OCI-LY3 (cell line): ENCODE data around the gene SRXN1.

Experiments used
- CTCF ChIP-seq: fragments of 200-600, 300-600 bp; sonication (generic); IDR thresholded peaks from 2 replicates; pipeline ENCODE4 v1.5.1; 2014; ENCODE audit warnings: antibody characterized with exemption, low read length, low read depth
- EZH2phosphoT487 ChIP-seq: fragments of 200-600 bp; shearing (Covaris generic); IDR thresholded peaks from 2 replicates; pipeline ENCODE4 v1.6.1; 2018; ENCODE audit warnings: antibody characterized with exemption, mixed run types, low read depth

- TF ChIP-seq CTCF (no peak), EZH2phosphoT487 (no peak)
Measured at GRCh38 chr20:611843-612185, 41.2 kb downstream of the SRXN1 start.
